Upper lobe of left lung (tissue), 6 donors: ENCODE results near the gene MAGEA1. TPM values are rescaled to one million over a fixed set of nuclear protein-coding genes. Genes with fewer than 3 reads are reported as not detected.

Experiments used
- ATAC-seq, 2 donors: fragments of 200-7000 bp; cut with Tn5 transposase; one replicate each; pipeline ENCODE4 v1.9.1; 2022; ENCODE audit warnings: mild to moderate bottlenecking in 2 of 2, moderate library complexity in 2 of 2; ENCODE audit not compliant: low FRiP score in 2 of 2
- DNase-seq, 2 donors: peaks; one replicate each; pipeline ENCODE4 v3.0.0-alpha.2; 2019 to 2020
- H3K27ac ChIP-seq, 4 donors: fragments of 200-600 bp; sonication (generic); one replicate each; pipeline ENCODE4 v1.5.1; 2016 to 2019
- H3K27me3 ChIP-seq, 4 donors: fragments of 200-600 bp; sonication (generic); one replicate each; pipeline ENCODE4 v1.5.1; 2017 to 2019
- H3K36me3 ChIP-seq, 4 donors: fragments of 200-600 bp; sonication (generic); one replicate each; pipeline ENCODE4 v1.5.1; 2016 to 2019
- H3K4me1 ChIP-seq, 4 donors: fragments of 200-600 bp; sonication (generic); one replicate each; pipeline ENCODE4 v1.5.1; 2018 to 2019
- H3K4me3 ChIP-seq, 4 donors: fragments of 200-600 bp; sonication (generic); one replicate each; pipeline ENCODE4 v1.5.1; 2017 to 2019; ENCODE audit warnings: mild to moderate bottlenecking in 2 of 4, moderate library complexity in 1 of 4
- H3K9me3 ChIP-seq, 4 donors: fragments of 200-600 bp; sonication (generic); one replicate each; pipeline ENCODE4 v1.5.1; 2018 to 2019
- CTCF ChIP-seq, 6 experiments: fragments of 450-650 bp in 4 of 6; fragments of 200-600 bp in 2 of 6; sonication (generic) in 2 of 6; IDR thresholded peaks; one replicate each; pipeline ENCODE4 v1.5.1; 2016 to 2019; ENCODE audit warnings: antibody characterized with exemption in 6 of 6
- EP300 ChIP-seq, 4 donors: sonication (generic); formaldehyde crosslinking; IDR thresholded peaks; one replicate each; pipeline ENCODE4 v1.5.1; 2017; ENCODE audit warnings: antibody characterized with exemption in 4 of 4, control low read depth in 2 of 4
- POLR2A ChIP-seq, 4 donors: fragments of 450-650 bp; IDR thresholded peaks; one replicate each; pipeline ENCODE4 v1.5.1; 2016 to 2017; ENCODE audit warnings: antibody characterized with exemption in 4 of 4, mild to moderate bottlenecking in 2 of 4
- POLR2AphosphoS5 ChIP-seq, 2 donors: sonication (generic); formaldehyde crosslinking; IDR thresholded peaks; one replicate each; pipeline ENCODE4 v1.5.1; 2017; ENCODE audit warnings: antibody characterized with exemption in 2 of 2
- WGBS, 2 donors: methylation state at CpG; one replicate each; pipeline ENCODE4 v1.1.5; 2017 to 2018; 5-methylcytosine and 5-hydroxymethylcytosine counted together
- total RNA-seq, 6 donors: library from RNA; depleted of rRNA in 4 of 6; stranded (reverse); fragments of >200 nt in 4 of 6; gene quantifications; one replicate each; pipeline versions ENCODE4 v1.1.0 to v1.2.1, GENCODE V29; 2016 to 2021
- donor health status: DM: no; HTN: no; CAD: no; lungs with moderate emphysema.
- donor health status: DM: no; HTN: yes; CAD: no; lungs with severe emphysema.

The MAGEA1 gene
- total RNA-seq, 6 donors from 2014 or later, result 0.13 TPM; not detected in 5

- ATAC-seq (no peak), DNase-seq (no peak)
- H3K27ac ChIP-seq, result no peak overlapping the region
- no peak for TF ChIP-seq CTCF (IDR thresholded peaks at IDR 0.05)
- no peak for TF ChIP-seq EP300 (IDR thresholded peaks at IDR 0.05)
- TF ChIP-seq POLR2A (IDR thresholded peaks at IDR 0.05), result no peak
- TF ChIP-seq POLR2AphosphoS5 (IDR thresholded peaks at IDR 0.05), result no peak
- H3K4me3 ChIP-seq, result no peak overlapping the region
- peaks cover 0 to 13% (median 4%) of the 10 kb centered on the region in 4 donors for H3K9me3 ChIP-seq
- WGBS, 2 donors, result 50 to 80% methylated on average over 1 to 2 of the region's 2 CpGs
- H3K27me3 ChIP-seq, result no peaks in the 10 kb centered on the region
- no peaks in the 10 kb centered on the region for H3K4me1 ChIP-seq
- no peaks in the 10 kb centered on the region for H3K36me3 ChIP-seq
These were observed 35.9 kb downstream of the MAGEA1 start for GRCh38 chrX:153214934-153215333.

- no peak for TF ChIP-seq POLR2AphosphoS5 (IDR thresholded peaks at IDR 0.05)
- TF ChIP-seq POLR2A (IDR thresholded peaks at IDR 0.05), result no peak
- no peak for TF ChIP-seq CTCF (IDR thresholded peaks at IDR 0.05)
- TF ChIP-seq EP300 (IDR thresholded peaks at IDR 0.05), result no peak
- no peak for DNase-seq
- H3K4me3 ChIP-seq, result no peak overlapping the region
- no peaks in the 10 kb centered on the region for H3K27me3 ChIP-seq
- 81 to 91% methylated on average over 1 of the region's 1 CpG for WGBS, 2 donors
- no peak overlapping the region for H3K27ac ChIP-seq
- no peaks in the 10 kb centered on the region for H3K36me3 ChIP-seq
- no peaks in the 10 kb centered on the region for H3K4me1 ChIP-seq
- H3K9me3 ChIP-seq, result peaks cover 0 to 2% (median 0%) of the 10 kb centered on the region in 4 donors
- no peak for ATAC-seq
These were observed 37.8 kb downstream of the MAGEA1 start for GRCh38 chrX:153216926-153217325.

- ATAC-seq (peak; percentile 47 to 88), DNase-seq (peak in 1 of 2 donors; percentile 58)
- Histone ChIP-seq H3K4me3 (peak overlapping the region in 3 of 4 donors; percentile 1 to 23 (median 12)), H3K27ac (peak overlapping the region in 3 of 4 donors; percentile 12 to 85 (median 73)), H3K27me3 (no peaks in the 10 kb centered on the region), H3K36me3 (no peaks in the 10 kb centered on the region), H3K9me3 (no peaks in the 10 kb centered on the region), H3K4me1 (no peaks in the 10 kb centered on the region)
- WGBS, 2 donors, result 60 to 69% methylated on average over 6 to 8 of the region's 8 CpGs
- TF ChIP-seq POLR2AphosphoS5 (IDR thresholded peaks at IDR 0.05), result no peak
- peak in 1 of 4 donors; percentile 44 for TF ChIP-seq POLR2A (IDR thresholded peaks at IDR 0.05)
These were observed 46.5 kb downstream of the MAGEA1 start for GRCh38 chrX:153225438-153226098.

GRCh38 chrX:153226344-153227185 lies 47.5 kb downstream of the MAGEA1 start:
- H3K4me3 ChIP-seq, result peak overlapping the region in 3 of 4 donors; percentile 14 to 27 (median 23)
- 9 to 39% methylated on average over 10 to 16 of the region's 16 CpGs for WGBS, 2 donors
- no peaks in the 10 kb centered on the region for H3K4me1 ChIP-seq
- TF ChIP-seq CTCF (IDR thresholded peaks at IDR 0.05) (no peak), POLR2AphosphoS5 (IDR thresholded peaks at IDR 0.05) (no peak), EP300 (IDR thresholded peaks at IDR 0.05) (no peak), POLR2A (IDR thresholded peaks at IDR 0.05) (peak in 1 of 4 donors; percentile 16)
- H3K36me3 ChIP-seq, result no peaks in the 10 kb centered on the region
- H3K27me3 ChIP-seq, result no peaks in the 10 kb centered on the region
- peak; percentile 92 to 95 for ATAC-seq
- H3K27ac ChIP-seq, result peak overlapping the region in 3 of 4 donors; percentile 40 to 85 (median 73)
- no peaks in the 10 kb centered on the region for H3K9me3 ChIP-seq
- DNase-seq, result peak; percentile 58 to 87

Other genes with a start within 250 kb of the MAGEA1 start
- not detected for gene PNMA5, start 185.2 kb upstream of the MAGEA1 start, total RNA-seq
- gene PNMA3, start 122.8 kb upstream of the MAGEA1 start, total RNA-seq, result 1 to 10 TPM in 1 of 6 donors, under 1 TPM in 5; 0.30 to 6.3 (median 0.51) TPM
- 1 to 10 TPM in 4 of 6 donors, under 1 TPM in 1, not detected in 1; 0.86 to 2.7 (median 2.2) TPM for gene PNMA6A, start 106.8 kb upstream of the MAGEA1 start, total RNA-seq
- not detected for gene PNMA6F, start 142.5 kb downstream of the MAGEA1 start, total RNA-seq
- gene ZNF275, start 154.9 kb downstream of the MAGEA1 start, total RNA-seq, result 10 to 100 TPM in 2 of 6 donors, 1 to 10 TPM in 4; 5.9 to 13.8 (median 8.8) TPM
- gene PNMA6E, start 222.1 kb downstream of the MAGEA1 start, total RNA-seq, result under 1 TPM in 3 of 6 donors, not detected in 3; 0.09 to 0.44 (median 0.10) TPM
- 1 to 10 TPM; 2.7 to 5.1 (median 3.7) TPM for gene ZFP92, start 232.2 kb downstream of the MAGEA1 start, total RNA-seq